NCI-H187 treated with DMSO at 0.1 percent for 48 hours (cell line): ENCODE measurements around the gene KDM4C.

Experiments used
- DNase-seq: peaks from one replicate; lab custom pipeline; 2025; lab: John Stamatoyannopoulos, UW

KDM4C gene

DNA sequence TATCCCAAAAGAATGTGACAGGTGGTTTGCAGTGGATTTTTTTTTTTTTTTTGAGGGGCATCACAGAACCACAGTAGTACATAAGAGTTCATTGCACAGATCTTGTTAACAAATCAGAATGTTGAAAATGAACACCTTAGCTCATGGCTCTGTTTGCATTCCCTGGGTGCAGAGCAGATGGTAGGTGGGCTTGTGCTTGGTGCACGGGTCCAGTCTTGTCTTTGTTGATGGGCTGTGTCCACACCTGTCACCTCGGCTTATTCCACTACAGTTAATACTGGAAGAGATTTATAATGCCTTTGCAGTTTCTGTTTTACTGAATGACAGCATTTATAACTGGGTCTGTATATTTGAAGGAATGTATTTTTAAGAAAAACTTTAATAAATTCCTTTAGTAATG lies 146.6 kb downstream of the KDM4C start:
- no peak for DNase-seq

GRCh38 chr9:6905850-6906375 lies 148.1 kb downstream of the KDM4C start:
- no peak for DNase-seq

GRCh38 chr9:6907772-6908381 lies 150.1 kb downstream of the KDM4C start:
- DNase-seq: no peak

GRCh38 chr9:6909181-6909580 lies 151.4 kb downstream of the KDM4C start:
- no peak for DNase-seq

DNA sequence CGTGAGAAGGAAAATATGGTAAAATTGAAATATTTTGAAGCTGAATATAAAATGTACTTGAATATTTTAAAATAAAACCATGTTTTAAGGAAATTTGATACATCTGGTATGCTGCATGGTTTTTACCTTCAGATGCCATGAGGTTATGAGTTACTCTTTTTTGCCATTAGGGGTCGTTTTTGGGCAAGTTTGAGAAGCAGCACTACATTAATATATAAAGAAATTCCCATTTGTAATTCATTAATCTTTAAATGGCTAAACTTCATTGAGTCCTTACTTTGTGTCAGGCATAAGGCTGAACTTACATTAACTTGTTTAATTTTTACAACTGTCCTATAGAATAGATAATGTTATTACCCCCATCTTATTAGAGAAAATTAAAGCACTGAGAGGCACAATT lies 152.3 kb downstream of the KDM4C start:
- no peak for DNase-seq

DNA sequence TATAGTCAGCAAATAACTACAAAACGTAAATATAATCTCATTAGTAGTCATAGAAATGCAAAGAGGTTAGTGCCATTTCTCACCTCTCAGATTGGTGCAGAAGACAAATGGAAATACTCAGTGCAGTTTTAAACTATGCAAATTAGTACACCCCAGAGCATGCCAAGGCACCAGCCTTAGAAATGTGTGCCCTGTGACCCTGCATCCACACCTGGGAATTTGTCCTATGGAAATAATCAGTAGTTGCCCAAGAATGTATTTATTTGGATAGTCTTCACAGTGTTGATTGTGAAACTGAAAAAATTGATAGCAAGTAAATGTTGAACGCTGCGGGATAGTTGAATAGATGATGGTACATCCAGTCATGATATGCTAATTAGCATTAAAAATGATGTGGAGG lies 152.7 kb downstream of the KDM4C start:
- DNase-seq: no peak

DNA sequence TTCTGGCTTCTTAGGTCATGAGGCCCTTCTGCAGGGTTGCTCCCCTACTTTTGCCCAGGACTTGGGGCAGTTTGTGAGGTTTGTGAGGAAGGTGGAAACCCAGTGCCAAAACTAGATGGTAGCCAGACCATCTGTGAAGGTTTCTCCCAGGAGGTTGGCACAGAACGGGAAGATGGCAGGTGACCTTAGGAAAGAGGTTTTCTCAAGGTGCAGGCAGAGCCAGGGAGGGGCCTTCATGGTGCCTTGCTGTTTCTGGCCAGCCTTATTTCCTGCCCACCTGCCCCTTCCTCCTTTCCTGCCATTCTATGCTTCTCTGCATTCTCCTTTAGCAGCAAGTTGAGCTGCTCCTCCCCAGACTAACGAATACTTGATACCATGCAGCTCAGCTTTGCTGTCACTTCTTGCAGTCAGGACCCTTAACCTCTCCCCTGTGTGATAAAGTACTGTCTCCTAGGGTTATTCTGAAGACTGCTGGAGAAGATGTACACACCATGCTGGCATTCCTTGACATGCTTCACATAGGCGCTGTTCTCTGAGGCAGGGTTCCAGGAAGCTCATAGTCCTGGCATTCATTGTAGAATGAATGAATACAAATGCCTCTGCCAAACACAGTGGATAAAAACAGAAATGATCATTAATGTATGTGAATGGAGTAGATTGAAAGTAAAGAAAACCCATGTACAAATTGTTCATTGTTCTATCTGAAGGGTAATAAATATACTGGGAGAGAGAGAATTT lies 154.3 kb downstream of the KDM4C start:
- DNase-seq: no peak

- no peak for DNase-seq
Measured at GRCh38 chr9:6915635-6916034, 157.9 kb downstream of the KDM4C start.

DNA sequence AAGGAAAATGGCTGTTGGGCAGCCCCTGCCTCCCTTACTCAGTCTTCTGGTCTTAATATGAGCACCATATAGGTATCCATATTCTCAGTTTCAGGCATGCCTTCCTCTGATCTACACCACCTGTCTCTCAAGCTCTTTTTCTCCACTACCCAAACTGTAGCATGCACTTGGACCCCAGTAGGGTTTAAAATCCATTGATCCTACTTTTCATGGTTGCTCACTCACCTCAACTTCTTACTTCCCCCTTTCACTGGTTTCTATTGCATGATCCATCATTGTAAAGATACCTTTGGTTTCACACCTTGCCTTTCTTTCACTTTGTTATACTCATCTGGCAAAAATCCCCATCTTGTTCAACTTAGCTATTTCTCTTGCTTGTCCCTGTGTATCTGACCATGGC lies 159.4 kb downstream of the KDM4C start:
- no peak for DNase-seq

DNA sequence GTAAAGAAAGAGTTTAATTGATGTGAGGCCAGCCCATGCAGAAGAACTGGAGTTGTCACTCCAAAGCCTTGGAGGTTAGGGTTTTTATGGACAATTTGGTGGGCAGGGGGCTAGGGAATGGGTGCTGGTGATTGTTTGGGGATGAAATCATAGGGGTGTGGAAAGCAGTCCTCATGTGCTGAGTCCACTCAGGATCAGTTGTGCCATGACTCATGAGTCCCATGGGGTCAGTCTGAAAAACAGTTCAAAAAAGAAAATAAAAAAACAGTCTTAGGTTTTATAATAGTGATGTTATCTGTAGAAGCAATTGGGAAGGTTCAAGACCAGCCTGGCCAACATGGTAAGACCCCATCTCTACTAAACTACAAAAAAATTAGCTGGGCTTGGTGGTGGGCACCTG lies 162.3 kb downstream of the KDM4C start:
- no peak for DNase-seq

GRCh38 chr9:6921315-6921714 lies 163.5 kb downstream of the KDM4C start:
- DNase-seq: no peak

DNA sequence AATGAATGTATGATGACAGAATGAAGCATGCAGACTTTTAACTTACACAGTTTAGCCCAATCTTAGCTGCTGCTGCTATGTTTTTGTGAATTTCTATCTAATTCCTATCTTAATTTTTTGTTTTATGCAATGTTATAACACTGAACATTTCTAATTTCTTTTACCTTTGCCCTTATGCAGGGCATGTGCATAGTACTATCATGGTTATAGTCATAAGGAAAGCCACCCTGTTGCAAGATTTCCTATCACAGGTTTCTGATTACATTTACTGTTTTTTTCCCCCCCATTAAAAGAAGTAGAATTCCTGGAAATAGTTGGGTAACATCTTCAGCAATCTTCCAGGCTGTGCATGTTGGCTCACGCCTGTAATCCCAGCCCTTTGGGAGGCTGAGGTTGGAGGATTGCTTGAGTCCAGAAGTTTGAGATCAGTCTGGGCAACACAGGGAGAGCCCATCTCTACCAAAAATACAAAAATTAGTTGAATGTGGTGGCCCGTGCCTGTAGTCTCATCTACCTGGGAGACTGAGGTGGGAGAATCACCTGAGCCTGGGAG lies 164.4 kb downstream of the KDM4C start:
- no peak for DNase-seq

DNA sequence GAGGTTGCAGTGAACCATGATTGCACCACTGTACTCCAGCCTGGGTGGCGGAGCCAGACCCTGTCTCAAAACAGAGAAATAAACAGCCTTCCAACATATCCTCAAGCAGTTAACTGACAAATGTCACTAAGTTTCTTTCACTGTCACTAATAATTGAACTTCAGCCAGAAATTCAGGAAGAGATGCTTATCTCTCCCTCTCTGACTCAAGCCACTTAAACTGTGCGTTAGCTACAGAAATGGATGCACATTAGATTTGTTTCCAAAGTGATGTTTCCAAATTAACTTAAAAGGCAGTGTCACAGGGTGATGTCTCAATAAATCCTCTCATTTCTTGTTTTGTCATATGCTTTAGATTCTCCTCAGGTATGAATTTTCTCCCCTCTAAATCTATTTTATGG lies 164.9 kb downstream of the KDM4C start:
- DNase-seq: no peak

GRCh38 chr9:6923086-6923485 lies 165.3 kb downstream of the KDM4C start:
- no peak for DNase-seq

DNA sequence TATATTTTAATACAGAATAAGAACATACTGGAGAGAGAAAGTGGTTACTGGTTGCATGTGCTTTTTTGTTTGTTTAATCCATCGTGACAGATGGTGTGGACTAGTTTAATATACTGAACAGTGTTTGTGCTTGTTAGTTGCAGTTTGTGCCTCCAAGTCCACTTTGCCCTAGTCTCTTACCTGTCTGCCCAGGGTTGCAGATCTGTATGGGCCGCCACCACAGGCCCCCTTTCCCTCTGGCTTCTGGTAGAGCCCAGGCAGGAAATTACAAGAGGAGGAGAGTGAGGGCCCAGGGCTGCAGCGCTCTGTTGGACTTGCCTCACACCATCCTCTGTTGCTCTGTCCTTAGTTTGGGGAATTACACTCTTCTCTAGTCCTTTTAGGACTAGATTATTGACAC lies 166.4 kb downstream of the KDM4C start:
- DNase-seq: no peak

DNA sequence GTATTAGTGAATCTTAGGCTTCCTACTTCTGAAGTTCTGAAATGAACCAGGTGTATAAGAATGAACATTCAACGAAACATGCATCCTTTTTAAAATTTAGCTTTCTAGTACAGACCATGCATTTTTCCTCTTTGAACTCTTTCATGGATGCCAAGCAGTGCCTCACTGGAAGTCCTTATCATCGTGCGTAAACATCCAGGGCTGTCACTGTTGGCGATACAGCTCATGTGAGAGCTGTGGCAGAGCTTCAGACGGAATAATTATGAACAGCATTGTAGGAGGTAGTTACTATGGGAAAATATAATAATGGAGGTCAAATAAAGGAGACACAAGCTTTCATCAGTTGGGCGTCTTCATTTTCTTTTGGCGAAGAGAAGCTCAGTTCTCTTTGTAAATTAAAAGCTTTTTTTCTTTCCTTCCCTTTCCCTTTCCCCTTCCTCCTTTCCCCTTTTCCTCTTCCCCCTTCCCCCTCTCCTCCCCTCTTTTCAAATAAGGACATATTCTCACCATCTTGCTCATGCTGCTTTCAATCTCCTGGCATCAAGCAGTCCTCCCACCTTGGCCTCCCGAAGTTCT lies 167.3 kb downstream of the KDM4C start:
- no peak for DNase-seq

GRCh38 chr9:6925836-6926235 lies 168.1 kb downstream of the KDM4C start:
- DNase-seq: no peak

DNA sequence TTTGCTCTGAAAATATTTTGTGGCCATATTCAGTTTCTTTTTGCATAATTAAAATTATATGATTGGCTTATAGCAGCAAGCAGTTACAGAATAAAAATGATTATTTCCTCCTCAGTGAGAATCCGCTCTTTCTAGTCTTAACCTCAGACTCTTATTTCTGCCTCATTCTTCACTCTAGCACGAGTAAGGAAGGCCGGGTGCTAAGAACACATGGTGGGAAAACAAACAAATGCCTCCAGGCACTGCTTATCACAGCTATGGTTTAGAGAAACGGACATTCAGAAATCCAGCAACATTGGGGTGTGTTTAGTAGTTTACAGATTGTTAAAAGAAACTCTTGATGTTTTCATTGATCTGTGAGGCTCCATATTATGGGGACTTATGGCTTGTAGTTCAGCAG lies 168.7 kb downstream of the KDM4C start:
- DNase-seq: no peak

- no peak for DNase-seq
Measured at GRCh38 chr9:6927838-6928237, 170.1 kb downstream of the KDM4C start.

DNA sequence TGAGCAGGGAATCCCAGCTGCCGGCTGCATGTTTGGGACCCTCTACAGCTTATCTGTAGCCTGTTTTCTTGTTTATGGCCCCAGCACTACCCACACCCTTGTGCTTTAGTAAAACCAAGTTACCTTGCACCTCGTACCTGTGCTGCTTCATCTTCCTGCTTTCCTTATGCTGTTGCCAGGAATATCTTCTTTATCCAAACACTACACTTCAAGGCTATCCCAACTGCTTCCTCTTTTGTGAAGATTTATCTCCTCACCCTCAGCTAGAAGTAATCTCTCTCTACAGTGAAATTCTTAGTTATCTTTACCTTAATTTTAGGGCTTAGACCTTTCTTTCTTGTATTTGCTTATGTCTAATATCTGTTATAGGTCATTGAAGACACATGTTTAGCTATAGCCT lies 171.1 kb downstream of the KDM4C start:
- no peak for DNase-seq

DNA sequence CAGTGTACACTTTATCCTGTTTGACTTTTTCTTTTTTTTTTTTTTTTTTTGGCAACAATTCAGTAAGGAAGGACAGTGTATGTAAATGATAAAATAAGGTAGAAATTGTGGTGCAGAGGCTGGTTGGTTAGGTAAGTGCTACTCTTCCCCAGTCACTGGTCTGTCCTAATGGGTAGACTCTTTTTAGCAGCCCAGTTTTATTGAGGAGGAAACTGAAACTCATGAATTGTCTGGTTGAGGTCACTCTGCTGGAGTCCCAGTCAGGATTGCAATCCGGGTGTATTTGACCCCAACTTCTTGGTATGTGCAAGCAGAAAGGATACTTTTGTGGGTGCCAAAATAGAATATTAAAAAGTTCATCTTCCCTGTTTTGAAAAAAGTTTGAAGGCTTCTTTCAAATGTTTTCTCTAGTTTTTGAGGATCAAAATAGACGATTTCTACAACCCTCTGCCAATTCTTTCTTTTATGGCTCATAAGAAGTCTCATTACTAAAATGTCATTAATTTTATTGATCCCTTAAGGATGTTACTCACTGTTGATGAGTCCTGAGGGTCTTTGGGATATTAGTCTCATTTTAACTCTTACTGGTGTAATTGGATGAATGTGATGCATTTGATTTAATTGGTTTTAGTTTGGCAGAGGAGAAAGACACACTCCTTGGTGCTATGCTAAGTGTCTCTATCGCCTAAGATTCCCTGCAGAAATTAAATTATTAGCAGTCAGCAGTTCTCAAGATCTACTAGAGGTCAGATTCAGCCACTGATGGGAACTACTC lies 171.9 kb downstream of the KDM4C start:
- DNase-seq: no peak

GRCh38 chr9:6930827-6931226 lies 173.1 kb downstream of the KDM4C start:
- no peak for DNase-seq
